NCI-H446 treated with DMSO at 0.1 percent for 48 hours (cell line): ENCODE data around the gene TECPR1.

Source experiments
- DNase-seq: peaks from one replicate; lab custom pipeline; 2025; lab: John Stamatoyannopoulos, UW

TECPR1 gene

GRCh38 chr7:98211221-98211675 is 40.8 kb downstream of the TECPR1 start, which contains the start of gene BHLHA15:
TSS of gene BHLHA15 (plus strand) at chr7:98211439. CDS start at chr7:98212310, 871 bp downstream.
- no peak for DNase-seq

DNA sequence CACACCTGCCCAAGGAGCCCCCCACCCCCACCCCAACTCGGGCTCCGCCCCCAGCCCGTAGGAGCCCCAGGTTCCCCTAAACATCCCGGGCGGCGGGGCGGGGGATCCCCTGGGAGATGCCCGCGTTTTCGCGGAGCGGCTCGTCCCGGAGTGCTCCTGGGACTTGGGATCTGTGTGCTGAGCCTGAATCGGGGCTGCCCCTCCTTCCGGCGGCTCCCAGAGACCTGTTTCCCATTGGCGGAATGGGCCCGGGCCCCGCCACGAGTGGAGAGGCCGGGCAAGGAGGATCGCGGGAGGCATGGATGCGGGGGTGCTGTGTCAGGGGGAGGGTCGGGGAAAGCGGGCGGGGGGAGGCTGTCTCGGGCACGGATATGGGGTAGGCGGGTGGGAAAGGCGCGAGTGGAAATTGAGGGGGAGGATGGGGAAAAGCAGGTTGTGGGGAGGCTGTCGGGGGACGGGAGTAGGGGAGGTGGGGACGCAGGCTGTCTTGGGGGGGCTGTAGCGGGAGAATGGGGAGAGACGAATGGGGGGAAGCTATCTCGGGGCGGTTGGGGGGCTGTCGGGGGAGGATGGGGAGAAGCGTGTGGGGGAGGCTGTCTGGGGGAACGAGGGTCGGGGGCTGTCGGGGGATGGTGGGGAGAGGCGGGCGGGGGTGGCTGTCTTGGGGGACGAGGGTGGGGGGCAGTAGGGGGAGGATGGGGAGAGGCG is 41.4 kb downstream of the TECPR1 start:
- no peak for DNase-seq

- no peak for DNase-seq
Observed at GRCh38 chr7:98209166-98209920, 42.7 kb downstream of the TECPR1 start.

GRCh38 chr7:98206451-98207330 is 45.3 kb downstream of the TECPR1 start:
- no peak for DNase-seq

DNA sequence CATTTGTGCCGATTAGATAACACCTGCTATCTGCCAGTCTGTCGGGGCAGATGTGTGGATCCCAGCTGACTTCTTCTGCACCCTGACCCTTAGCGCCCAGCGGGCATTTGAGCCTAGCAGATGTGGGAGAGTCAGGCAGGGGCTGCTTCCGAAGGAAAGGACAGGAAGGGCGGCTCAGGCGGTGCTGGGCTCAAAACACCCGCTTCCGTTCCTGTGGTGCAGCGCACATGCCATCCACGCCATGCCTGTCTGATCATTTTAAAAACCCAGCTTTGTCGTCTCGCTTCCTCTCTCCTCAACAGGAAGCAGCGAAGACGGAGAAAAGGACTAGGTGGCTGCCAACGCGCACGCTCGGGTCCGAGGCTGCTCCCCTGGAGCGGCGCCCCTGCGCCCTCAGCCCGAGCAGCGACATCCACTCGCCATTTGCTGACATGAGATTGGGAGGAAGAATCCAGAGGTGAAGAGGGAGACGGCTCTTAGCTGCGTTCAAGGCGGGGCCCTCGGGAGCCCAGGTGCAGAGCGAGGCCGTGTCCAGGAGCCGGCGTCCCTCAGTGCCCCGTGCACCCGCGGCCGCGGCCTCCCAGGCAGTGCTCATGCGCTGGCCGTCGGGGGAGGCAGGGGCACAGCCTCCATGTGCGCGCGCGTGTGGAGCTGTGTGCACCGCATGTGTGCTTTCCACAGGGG is 46.7 kb downstream of the TECPR1 start:
- no peak for DNase-seq

DNA sequence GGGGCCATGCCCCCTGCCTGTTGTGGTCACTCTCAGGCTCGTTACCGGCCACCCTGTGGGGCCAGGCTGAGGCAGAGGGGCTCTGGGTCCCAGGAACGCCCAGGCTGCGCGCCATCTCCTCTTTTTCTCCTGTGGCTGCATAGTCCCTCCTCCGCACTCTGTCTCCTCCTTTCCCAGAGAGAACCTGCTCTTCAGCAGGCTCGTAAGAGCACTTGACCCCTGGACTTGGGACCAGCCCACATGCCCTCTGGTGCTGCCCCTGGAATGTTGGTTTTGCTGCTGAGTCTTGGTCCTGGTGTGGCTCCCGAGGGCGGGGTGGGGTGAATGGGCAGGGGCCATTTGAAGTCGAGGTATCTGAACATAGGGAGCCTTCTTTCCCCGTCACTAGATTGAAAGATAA is 47.4 kb downstream of the TECPR1 start:
- no peak for DNase-seq

DNA sequence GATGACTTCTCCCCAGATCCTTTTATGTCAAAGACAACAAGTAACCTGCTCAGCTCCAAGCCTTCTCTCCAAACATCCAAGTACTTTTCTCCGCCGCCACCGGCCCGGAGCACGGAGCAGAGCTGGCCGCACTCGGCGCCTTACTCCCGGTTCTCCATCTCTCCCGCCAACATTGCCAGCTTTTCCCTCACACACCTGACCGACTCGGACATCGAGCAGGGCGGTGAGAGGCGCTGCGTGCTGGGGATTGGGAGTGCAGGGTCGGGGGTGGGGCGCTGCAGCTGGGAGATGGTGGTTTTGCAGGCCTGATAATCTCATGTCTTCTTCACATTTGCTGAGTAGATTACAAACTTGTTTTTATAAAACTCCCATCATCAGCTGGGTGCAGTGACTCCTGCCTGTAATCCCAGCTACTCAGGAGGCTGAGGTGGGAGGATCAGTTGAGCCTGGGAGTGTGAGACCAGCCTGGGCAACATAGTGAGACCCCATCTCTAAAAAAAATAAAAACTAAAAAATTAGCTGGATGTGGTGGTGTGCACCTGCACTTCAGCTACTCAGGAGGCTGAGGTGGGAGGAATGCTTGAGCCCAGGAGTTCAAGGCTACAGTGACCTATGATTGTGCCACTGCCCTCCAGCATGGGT is 47.9 kb downstream of the TECPR1 start:
- no peak for DNase-seq

GRCh38 chr7:98203261-98203963 is 48.6 kb downstream of the TECPR1 start:
- DNase-seq = no peak

- no peak for DNase-seq
Observed at GRCh38 chr7:98202367-98203195, 49.5 kb downstream of the TECPR1 start.

- DNase-seq = no peak
Observed at GRCh38 chr7:98200364-98200763, 51.7 kb downstream of the TECPR1 start.

DNA sequence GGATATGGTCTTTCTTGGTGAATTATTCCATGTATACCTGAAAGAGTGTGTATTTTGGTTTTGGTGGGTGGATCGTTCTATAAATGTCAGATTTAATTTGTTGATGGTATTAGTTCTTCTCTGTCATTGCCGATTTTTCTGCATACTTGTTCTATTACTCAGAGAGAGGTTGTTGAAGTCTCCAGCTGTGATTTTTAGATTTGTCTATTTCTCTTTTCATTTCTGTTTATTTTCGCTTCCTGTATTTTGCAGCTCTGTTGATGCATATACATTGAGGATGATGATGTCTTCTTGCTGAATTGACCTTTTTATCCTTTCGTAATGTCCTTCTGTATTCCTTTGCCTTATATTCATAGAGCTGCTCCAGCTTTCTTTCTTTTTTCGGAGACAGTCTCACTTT is 52.9 kb downstream of the TECPR1 start:
- DNase-seq = no peak

DNA sequence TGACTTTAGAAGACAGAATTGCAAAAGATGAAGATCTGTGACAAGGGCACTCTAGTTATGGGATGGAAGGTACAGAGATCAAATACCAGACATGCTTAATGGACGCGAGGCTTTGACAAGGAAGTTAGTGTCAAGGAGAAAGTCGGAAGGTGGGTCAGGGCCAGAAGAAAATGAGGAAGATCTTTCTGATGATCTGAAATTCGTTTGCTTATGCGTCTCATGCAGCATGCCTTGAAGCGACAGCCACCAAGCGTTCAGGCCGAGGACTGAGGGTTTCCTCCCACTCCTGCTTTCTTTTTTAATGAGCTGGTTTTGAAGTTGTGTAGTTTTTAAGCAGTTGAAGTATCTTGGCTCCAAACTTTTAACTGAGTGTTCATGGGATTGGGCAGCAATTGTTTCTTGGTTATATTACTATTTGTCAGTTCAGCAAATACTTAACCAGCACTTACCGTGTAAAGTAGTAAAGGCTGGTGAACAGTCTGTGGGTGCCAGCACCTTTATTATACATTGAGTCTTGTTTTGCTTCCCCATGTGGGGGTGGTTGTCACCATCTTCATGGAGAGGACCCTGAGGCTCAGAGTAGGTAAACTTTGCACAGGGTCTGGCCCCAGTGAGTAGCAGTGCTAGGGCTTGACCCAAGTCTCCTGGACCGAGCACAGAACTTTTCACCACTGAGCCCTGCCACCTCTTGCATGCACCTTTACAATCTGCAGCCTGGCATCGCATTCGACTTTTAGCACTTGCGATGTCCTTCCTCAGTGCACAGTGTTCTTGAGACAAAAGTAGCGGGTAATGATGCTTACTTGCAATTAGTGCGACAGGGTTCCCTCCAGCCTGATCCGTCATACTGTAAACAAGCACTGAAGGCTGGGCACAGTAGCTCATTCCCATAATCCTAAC is 55.1 kb downstream of the TECPR1 start:
- no peak for DNase-seq

GRCh38 chr7:98194672-98195457 is 57.2 kb downstream of the TECPR1 start:
- no peak for DNase-seq

DNA sequence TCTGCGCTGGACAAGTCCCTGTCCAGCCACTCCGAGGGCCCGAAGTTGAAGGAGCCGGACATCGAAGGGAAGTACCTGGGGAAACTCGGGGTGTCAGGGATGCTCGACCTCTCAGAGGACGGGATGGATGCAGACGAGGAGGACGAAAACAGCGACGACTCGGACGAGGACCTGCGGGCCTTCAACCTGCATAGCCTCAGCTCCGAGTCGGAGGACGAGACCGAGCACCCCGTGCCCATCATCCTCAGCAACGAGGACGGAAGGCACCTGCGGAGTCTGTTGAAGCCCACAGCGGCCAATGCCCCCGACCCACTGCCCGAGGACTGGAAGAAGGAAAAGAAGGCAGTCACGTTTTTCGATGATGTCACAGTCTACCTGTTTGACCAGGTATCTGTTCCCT is 57.8 kb downstream of the TECPR1 start:
- DNase-seq = no peak

DNA sequence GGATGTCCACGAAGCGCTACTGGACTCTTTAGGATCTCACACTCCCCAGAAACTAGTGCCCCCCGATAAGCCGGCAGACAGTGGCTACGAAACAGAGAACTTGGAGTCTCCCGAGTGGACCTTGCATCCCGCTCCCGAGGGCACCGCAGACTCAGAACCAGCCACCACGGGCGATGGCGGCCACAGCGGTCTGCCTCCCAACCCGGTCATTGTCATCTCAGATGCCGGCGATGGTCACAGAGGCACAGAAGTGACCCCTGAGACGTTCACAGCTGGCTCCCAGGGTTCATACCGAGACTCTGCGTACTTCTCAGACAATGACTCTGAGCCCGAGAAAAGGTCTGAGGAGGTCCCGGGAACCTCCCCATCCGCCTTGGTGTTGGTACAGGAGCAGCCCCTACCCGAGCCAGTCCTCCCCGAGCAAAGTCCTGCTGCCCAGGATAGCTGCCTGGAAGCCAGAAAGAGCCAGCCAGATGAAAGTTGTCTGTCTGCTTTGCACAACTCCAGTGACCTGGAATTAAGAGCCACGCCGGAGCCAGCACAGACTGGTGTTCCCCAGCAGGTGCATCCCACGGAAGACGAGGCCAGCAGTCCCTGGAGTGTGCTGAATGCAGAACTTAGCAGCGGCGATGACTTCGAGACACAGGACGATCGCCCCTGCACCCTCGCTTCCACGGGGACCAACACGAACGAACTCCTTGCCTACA is 58.4 kb downstream of the TECPR1 start:
- DNase-seq = no peak

- DNase-seq = no peak
Observed at GRCh38 chr7:98192781-98193457, 59.1 kb downstream of the TECPR1 start.
